GM19240 (cell line): ENCODE results near the gene RSPRY1.
A peak's percentile ranks its signal among the peaks of the same experiment; 100 is the strongest.

Experiments
- DNase-seq: peaks from one replicate; pipeline ENCODE4 v3.0.0; 2011; ENCODE audit warnings: low spot score; ENCODE audit not compliant: insufficient read length

The RSPRY1 gene

GRCh38 chr16:57223057-57223456, 36.9 kb downstream of the RSPRY1 start:
- no peak for DNase-seq

GRCh38 chr16:57224651-57225335, 38.7 kb downstream of the RSPRY1 start:
- DNase-seq = no peak

- no peak for DNase-seq
Observed at GRCh38 chr16:57225978-57226377, 39.8 kb downstream of the RSPRY1 start.

GRCh38 chr16:57226701-57227621, 40.8 kb downstream of the RSPRY1 start:
- DNase-seq = no peak

GRCh38 chr16:57229079-57229478, 43.0 kb downstream of the RSPRY1 start:
- DNase-seq = no peak

- no peak for DNase-seq
Observed at GRCh38 chr16:57231821-57232350, 45.8 kb downstream of the RSPRY1 start.

- DNase-seq = no peak
Observed at GRCh38 chr16:57233944-57234706, 48.0 kb downstream of the RSPRY1 start.

- DNase-seq = no peak
Observed at GRCh38 chr16:57234707-57235092, 48.6 kb downstream of the RSPRY1 start.

GRCh38 chr16:57235128-57236021, 49.2 kb downstream of the RSPRY1 start:
- DNase-seq = no peak

GRCh38 chr16:57236022-57236350, 49.9 kb downstream of the RSPRY1 start:
- DNase-seq = no peak

- no peak for DNase-seq
Observed at GRCh38 chr16:57238682-57239081, 52.6 kb downstream of the RSPRY1 start.

GRCh38 chr16:57239107-57239506, 53.0 kb downstream of the RSPRY1 start:
- no peak for DNase-seq

GRCh38 chr16:57240851-57241250, 54.7 kb downstream of the RSPRY1 start:
- DNase-seq = no peak

GRCh38 chr16:57242650-57243049, 56.5 kb downstream of the RSPRY1 start:
- DNase-seq = no peak

- no peak for DNase-seq
Observed at GRCh38 chr16:57244463-57244766, 58.3 kb downstream of the RSPRY1 start.

- peak; percentile 95 for DNase-seq
Observed at GRCh38 chr16:57244767-57245471, 58.8 kb downstream of the RSPRY1 start, which contains the start of gene ARL2BP. Gene ARL2BP, plus strand, starts transcription at chr16:57245259. Its CDS starts 109 bp downstream, at chr16:57245368.

GRCh38 chr16:57245472-57246113, 59.5 kb downstream of the RSPRY1 start:
- no peak for DNase-seq

GRCh38 chr16:57251352-57251751, 65.2 kb downstream of the RSPRY1 start:
- no peak for DNase-seq

- no peak for DNase-seq
Observed at GRCh38 chr16:57252148-57252721, 66.1 kb downstream of the RSPRY1 start.
